Measurements from ENCODE around the gene SRL.

- TF ChIP-seq EZH2phosphoT487 (IDR thresholded peaks at IDR 0.05; ENCODE audit: unreplicated experiment) (no peak), EZH2 (IDR thresholded peaks at IDR 0.05; ENCODE audit: low read depth, unreplicated experiment) (no peak), POLR2AphosphoS5 (IDR thresholded peaks at IDR 0.05; ENCODE audit: low read depth) (peak; percentile 92), REST (IDR thresholded peaks at IDR 0.05; ENCODE audit: unreplicated experiment) (no peak), CREB1 (CRISPR knock-in tag; IDR thresholded peaks at IDR 0.05; ENCODE audit: low read depth) (peak; percentile 59; the same call in 1 of the 2 replicates), STAT1 (IDR thresholded peaks at IDR 0.05; ENCODE audit: unreplicated experiment) (no peak), JUNB (IDR thresholded peaks at IDR 0.05; ENCODE audit: unreplicated experiment) (no peak), NANOG (IDR thresholded peaks at IDR 0.05; ENCODE audit: borderline replicate concordance) (no peak), ZNF331 (CRISPR knock-in tag; IDR thresholded peaks at IDR 0.05; ENCODE audit: low read depth) (no peak)
- TF ChIP-seq, protein P1, sequence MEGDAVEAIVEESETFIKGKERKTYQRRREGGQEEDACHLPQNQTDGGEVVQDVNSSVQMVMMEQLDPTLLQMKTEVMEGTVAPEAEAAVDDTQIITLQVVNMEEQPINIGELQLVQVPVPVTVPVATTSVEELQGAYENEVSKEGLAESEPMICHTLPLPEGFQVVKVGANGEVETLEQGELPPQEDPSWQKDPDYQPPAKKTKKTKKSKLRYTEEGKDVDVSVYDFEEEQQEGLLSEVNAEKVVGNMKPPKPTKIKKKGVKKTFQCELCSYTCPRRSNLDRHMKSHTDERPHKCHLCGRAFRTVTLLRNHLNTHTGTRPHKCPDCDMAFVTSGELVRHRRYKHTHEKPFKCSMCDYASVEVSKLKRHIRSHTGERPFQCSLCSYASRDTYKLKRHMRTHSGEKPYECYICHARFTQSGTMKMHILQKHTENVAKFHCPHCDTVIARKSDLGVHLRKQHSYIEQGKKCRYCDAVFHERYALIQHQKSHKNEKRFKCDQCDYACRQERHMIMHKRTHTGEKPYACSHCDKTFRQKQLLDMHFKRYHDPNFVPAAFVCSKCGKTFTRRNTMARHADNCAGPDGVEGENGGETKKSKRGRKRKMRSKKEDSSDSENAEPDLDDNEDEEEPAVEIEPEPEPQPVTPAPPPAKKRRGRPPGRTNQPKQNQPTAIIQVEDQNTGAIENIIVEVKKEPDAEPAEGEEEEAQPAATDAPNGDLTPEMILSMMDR (conservative IDR thresholded peaks at IDR 0.05; ENCODE audit: low read depth in 2 of 2), result no peak
- TF ChIP-seq, protein P2, sequence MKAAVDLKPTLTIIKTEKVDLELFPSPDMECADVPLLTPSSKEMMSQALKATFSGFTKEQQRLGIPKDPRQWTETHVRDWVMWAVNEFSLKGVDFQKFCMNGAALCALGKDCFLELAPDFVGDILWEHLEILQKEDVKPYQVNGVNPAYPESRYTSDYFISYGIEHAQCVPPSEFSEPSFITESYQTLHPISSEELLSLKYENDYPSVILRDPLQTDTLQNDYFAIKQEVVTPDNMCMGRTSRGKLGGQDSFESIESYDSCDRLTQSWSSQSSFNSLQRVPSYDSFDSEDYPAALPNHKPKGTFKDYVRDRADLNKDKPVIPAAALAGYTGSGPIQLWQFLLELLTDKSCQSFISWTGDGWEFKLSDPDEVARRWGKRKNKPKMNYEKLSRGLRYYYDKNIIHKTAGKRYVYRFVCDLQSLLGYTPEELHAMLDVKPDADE (IDR thresholded peaks at IDR 0.05), result no peak
Observed at GRCh38 chr16:4253394-4254150, 11.7 kb upstream of the SRL start.

Data from GM23338 (cell line).